ENCODE measurements around the gene SLC35B3.
A peak's percentile ranks its signal among the peaks of the same experiment; 100 is the strongest.

Gene SLC35B3

GRCh38 chr6:8414844-8415243 is 20.5 kb downstream of the SLC35B3 start:
- DNase-seq = no peak

DNA sequence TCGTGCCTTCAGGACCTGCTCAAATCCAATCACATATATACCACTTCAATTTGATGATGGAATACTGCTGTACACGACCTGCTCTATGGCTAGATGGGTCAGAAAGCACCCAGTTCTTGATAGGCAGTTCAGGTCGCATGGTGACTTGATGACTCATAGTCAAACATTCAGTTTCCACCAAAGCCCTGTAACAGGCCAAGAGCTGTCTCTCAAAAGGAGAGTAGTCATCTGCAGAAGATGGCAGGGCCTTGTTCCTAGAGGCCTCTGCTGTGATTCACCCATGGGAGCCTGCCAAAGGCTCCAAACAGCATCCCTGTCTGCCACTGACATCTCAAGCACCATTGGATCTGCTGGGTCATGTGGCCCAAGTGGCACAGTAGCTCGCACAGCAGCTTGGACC is 29.4 kb downstream of the SLC35B3 start:
- peak; percentile 50 for DNase-seq

DNA sequence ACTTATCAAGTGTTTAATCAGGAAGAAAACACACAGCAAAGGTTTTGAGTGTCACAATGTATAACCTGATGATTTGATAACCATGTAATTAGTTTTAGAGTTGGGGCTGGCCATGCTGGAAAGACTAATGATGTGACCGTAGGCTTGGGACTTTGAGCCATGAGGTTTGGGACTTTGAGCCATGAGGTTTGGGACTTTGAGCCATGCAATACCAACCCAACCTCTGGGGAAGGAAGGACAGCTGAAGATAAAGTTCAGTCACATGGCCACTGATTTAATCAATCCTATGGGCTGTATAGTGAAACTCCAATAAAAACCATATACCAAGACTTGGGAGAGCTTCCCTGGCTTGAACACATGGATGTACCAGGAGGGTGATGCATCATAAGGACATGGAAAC is 32.8 kb downstream of the SLC35B3 start:
- DNase-seq = no peak

- no peak for DNase-seq
These were observed 34.7 kb downstream of the SLC35B3 start for GRCh38 chr6:8400663-8401062.

GRCh38 chr6:8392569-8392968 is 42.8 kb downstream of the SLC35B3 start:
- peak; percentile 9 for DNase-seq

DNA sequence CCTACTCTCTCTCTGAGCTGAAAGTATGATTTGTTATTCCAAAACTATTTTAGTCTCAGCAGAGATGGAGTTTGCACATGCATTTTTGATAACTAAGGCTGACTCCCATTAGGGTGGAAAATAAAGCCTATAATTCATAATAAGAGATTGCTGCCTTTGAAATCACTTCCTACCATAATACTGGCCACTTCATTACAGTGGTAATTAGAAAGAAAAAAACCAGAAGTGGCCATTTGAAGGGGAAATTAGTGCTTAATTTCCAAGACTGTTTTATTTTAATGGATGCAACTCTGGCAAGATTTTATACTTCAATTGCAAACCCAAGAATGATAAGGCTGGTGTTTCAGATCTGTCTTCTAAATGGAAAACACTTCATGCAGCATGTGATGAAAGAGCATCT is 43.4 kb downstream of the SLC35B3 start:
- DNase-seq = no peak

DNA sequence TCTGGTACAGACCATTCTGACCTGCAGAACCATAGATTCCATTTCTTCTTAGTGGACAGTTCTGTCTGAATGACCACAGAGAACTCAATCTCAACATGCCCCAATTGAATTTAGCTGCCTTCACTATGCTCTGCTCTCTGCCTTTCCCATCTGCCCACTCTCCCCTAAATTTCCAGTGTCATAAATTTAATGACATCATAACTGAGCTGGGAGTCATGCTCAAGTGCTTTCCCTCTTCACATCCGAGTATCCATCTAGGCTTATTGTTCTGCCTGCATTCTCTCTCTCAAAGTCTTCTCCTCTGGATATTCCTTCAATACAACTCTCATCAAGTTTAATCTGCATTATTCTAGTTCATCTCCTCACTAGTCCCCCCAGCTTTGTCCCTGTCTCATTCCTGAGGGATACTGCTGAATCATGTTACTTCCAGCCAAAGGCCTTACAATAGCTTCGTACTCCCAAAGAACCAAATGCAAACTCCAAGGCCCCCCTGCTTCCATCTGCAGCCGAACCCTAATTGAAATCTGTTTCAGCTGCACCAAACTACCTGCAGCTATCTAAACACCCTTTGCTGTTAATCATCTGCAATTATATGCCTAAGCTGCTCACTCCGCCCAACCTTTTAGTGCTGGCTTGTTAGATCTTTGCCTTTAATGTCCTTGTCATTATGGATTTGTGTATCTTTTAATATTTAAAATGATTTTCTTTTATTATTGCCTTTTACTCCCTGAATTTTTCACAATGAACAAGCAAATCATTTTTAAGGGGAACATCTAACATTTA is 46.1 kb downstream of the SLC35B3 start:
- no peak for DNase-seq

DNA sequence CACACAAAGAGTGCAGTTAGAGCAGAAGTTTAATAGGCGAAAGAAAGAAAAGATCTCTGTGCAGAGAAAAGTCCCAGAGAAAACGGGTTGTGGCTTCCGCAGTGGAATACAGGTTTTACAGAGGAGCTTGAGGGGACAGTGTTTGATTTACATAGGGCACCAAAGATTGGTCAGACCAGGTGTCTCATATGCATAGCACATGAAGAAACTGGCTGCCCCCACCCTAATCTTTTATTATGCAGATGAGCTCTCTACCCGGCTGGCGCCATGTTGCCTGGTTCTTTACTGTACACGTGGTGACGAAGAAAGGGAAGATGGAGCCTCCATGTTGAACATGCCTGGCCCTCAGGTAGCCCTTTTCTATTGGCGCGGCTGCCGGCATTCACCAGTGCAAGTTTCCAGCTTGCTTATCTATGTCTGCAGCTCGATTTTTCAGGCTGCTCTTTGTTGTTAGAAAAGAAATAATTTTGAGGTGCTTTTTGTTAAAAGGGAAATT is 47.4 kb downstream of the SLC35B3 start:
- no peak for DNase-seq

DNA sequence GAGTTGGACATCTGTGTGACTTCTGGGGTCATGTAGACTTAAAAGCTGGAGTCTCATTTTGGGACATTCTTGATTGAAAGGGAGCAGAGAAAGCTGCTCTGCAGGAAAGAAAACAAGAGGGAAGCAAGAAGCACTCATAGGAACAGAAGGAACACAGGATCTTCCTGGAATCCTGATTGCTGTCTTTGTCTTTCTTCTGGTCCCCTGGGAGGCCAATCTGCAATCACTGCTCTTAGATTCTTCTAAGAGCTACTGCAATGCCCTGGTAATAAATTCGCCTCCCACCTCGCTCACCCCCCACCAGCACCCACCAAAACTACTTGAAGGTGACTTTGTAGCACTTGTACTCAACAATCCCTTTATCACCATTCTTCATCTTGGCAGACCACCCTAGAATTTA is 51.8 kb downstream of the SLC35B3 start:
- no peak for DNase-seq

GRCh38 chr6:8382434-8382833 is 52.9 kb downstream of the SLC35B3 start:
- DNase-seq = no peak

GRCh38 chr6:8375916-8376315 is 59.4 kb downstream of the SLC35B3 start:
- no peak for DNase-seq

All from fibroblast of skin of back (primary cell).